Ascending aorta (tissue), 2 donors: ENCODE data around the gene DHRS4L2. TPM values are rescaled to one million over a fixed set of nuclear protein-coding genes. Genes with fewer than 3 reads are reported as not detected.
"Not testable (repeated sequence)": the region's sequence is repeated elsewhere in the genome, so short reads cannot be mapped to it uniquely, and the experiment has no call there.

Experiments used
- DNase-seq, 2 donors: peaks; one replicate each; pipeline ENCODE4 v3.0.0-alpha.2; 2019; ENCODE audit warnings: low spot score in 2 of 2
- H3K27ac ChIP-seq, 2 donors: fragments of 200-600 bp; sonication (generic); one replicate each; pipeline ENCODE4 v1.5.1; 2016 to 2017; ENCODE audit warnings: mild to moderate bottlenecking in 1 of 2
- H3K27me3 ChIP-seq: fragments of 200-600 bp; sonication (generic); one replicate; pipeline ENCODE4 v1.5.1; 2017
- H3K36me3 ChIP-seq, 2 donors: fragments of 200-600 bp; sonication (generic); one replicate each; pipeline ENCODE4 v1.5.1; 2016
- H3K4me1 ChIP-seq, 2 donors: fragments of 200-600 bp; sonication (generic); one replicate each; pipeline ENCODE4 v1.5.1; 2016 to 2017; ENCODE audit warnings: mild to moderate bottlenecking in 1 of 2
- H3K4me3 ChIP-seq, 2 donors: fragments of 200-600 bp; sonication (generic); one replicate each; pipeline ENCODE4 v1.5.1; 2016 to 2017; ENCODE audit warnings: mild to moderate bottlenecking in 1 of 2
- H3K9me3 ChIP-seq, 2 donors: fragments of 200-600 bp; sonication (generic); one replicate each; pipeline ENCODE4 v1.5.1; 2016
- CTCF ChIP-seq, 3 experiments: fragments of 200-600 bp in 2 of 3; fragments of 450-650 bp in 1 of 3; sonication (generic) in 2 of 3; IDR thresholded peaks; one replicate each; pipeline ENCODE4 v1.5.1; 2016 to 2019; ENCODE audit warnings: antibody characterized with exemption in 3 of 3, mild to moderate bottlenecking in 1 of 3, moderate library complexity in 1 of 3
- intact Hi-C: fragments of 100-400 bp; cut with DNase I; formaldehyde crosslinking; loops from one replicate; pipeline ENCODE4 v1.15.1; 2023
- total RNA-seq: library from RNA; depleted of rRNA; stranded (reverse); fragments of >200 nt; gene quantifications from one replicate; pipeline ENCODE4 v1.1.0, GENCODE V29; 2016

Gene DHRS4L2
- total RNA-seq, 1 donor from 2014 or later = 31.5 TPM

- H3K9me3 ChIP-seq, H3K36me3 ChIP-seq, intact Hi-C loops, DNase-seq, H3K27ac ChIP-seq, H3K4me3 ChIP-seq, H3K27me3 ChIP-seq: not testable (repeated sequence)
- H3K4me1 ChIP-seq = peaks cover 0 to 12% of the 10 kb centered on the region in 2 donors
Observed at GRCh38 chr14:23990961-23991360, 2.2 kb downstream of the DHRS4L2 start.

GRCh38 chr14:23993042-23993441 lies 4.3 kb downstream of the DHRS4L2 start:
- H3K36me3 ChIP-seq, H3K27ac ChIP-seq, DNase-seq, H3K4me3 ChIP-seq, intact Hi-C loops, H3K9me3 ChIP-seq, H3K27me3 ChIP-seq: not testable (repeated sequence)
- peaks cover 0 to 12% of the 10 kb centered on the region in 2 donors for H3K4me1 ChIP-seq

- DNase-seq, intact Hi-C loops, H3K9me3 ChIP-seq: not testable (repeated sequence)
Observed at GRCh38 chr14:23996009-23996408, 7.3 kb downstream of the DHRS4L2 start.

GRCh38 chr14:23996825-23997224 lies 8.1 kb downstream of the DHRS4L2 start:
- H3K9me3 ChIP-seq, DNase-seq, intact Hi-C loops, H3K36me3 ChIP-seq, H3K27ac ChIP-seq, H3K27me3 ChIP-seq, H3K4me3 ChIP-seq, H3K4me1 ChIP-seq: not testable (repeated sequence)

More at GRCh38 chr14:23996009-23996408, 7.3 kb downstream of the DHRS4L2 start:
- H3K4me1 ChIP-seq, H3K36me3 ChIP-seq, H3K27me3 ChIP-seq, H3K27ac ChIP-seq, H3K4me3 ChIP-seq: not testable (repeated sequence)

- H3K4me1 ChIP-seq, intact Hi-C loops, H3K27me3 ChIP-seq, H3K4me3 ChIP-seq, H3K9me3 ChIP-seq, H3K36me3 ChIP-seq, H3K27ac ChIP-seq, DNase-seq: not testable (repeated sequence)
Observed at GRCh38 chr14:23999640-24000039, 10.9 kb downstream of the DHRS4L2 start.

- H3K4me1 ChIP-seq, H3K27ac ChIP-seq, H3K27me3 ChIP-seq, H3K4me3 ChIP-seq, H3K9me3 ChIP-seq, intact Hi-C loops, DNase-seq, H3K36me3 ChIP-seq: not testable (repeated sequence)
Observed at GRCh38 chr14:24001078-24001477, 12.3 kb downstream of the DHRS4L2 start.

GRCh38 chr14:24001679-24002078 lies 12.9 kb downstream of the DHRS4L2 start:
- DNase-seq, H3K27ac ChIP-seq, H3K4me1 ChIP-seq, H3K4me3 ChIP-seq, H3K9me3 ChIP-seq, H3K36me3 ChIP-seq, intact Hi-C loops, H3K27me3 ChIP-seq: not testable (repeated sequence)

GRCh38 chr14:24006471-24006816 lies 17.7 kb downstream of the DHRS4L2 start:
- Histone ChIP-seq H3K4me3 (peak overlapping the region in 1 of 2 donors; percentile 67), H3K27ac (peak overlapping the region in 1 of 2 donors; percentile 12)
- H3K27me3 ChIP-seq, H3K36me3 ChIP-seq, H3K9me3 ChIP-seq, DNase-seq, H3K4me1 ChIP-seq, intact Hi-C loops: not testable (repeated sequence)

GRCh38 chr14:24006817-24007652 lies 18.3 kb downstream of the DHRS4L2 start:
- peak overlapping the region in 1 of 2 donors; percentile 67 for H3K4me3 ChIP-seq
- DNase-seq, intact Hi-C loops, H3K4me1 ChIP-seq, H3K9me3 ChIP-seq, H3K36me3 ChIP-seq, H3K27me3 ChIP-seq: not testable (repeated sequence)
- H3K27ac ChIP-seq = peak overlapping the region in 1 of 2 donors; percentile 12

- intact Hi-C loops = no loop called here
- TF ChIP-seq CTCF (IDR thresholded peaks at IDR 0.05) = no peak
Observed at GRCh38 chr14:24011051-24011450, 22.3 kb downstream of the DHRS4L2 start.

GRCh38 chr14:24012726-24013273 lies 24.1 kb downstream of the DHRS4L2 start:
- DNase-seq, H3K27ac ChIP-seq, H3K36me3 ChIP-seq, H3K9me3 ChIP-seq, H3K27me3 ChIP-seq, H3K4me3 ChIP-seq, H3K4me1 ChIP-seq, intact Hi-C loops: not testable (repeated sequence)

More at GRCh38 chr14:24011051-24011450, 22.3 kb downstream of the DHRS4L2 start:
- H3K4me3 ChIP-seq = no peak overlapping the region
- no peaks in the 10 kb centered on the region for H3K27me3 ChIP-seq
- H3K9me3 ChIP-seq = no peaks in the 10 kb centered on the region
- H3K4me1 ChIP-seq = peaks cover 0 to 4% of the 10 kb centered on the region in 2 donors
- H3K36me3 ChIP-seq = no peaks in the 10 kb centered on the region
- DNase-seq = no peak
- no peak overlapping the region for H3K27ac ChIP-seq
